PC-3 (cell line): ENCODE data around the gene PRKCE. TPM values are rescaled to one million over a fixed set of nuclear protein-coding genes. Genes with fewer than 3 reads are reported as not detected.
A peak's percentile ranks its signal among the peaks of the same experiment; 100 is the strongest.

ENCODE experiments used
- ATAC-seq: fragments of 200-7000 bp; cut with Tn5 transposase; 2 replicates; pipeline ENCODE4 v1.9.1; 2020; ENCODE audit warnings: mild to moderate bottlenecking, moderate library complexity
- BruUV-seq: library from RNA; stranded (reverse); fragments of 400-500 nt; replicated peaks from 2 replicates; lab custom pipeline; 2021; lab: Mats Ljungman, UMichigan
- CTCF ChIA-PET: fragments of 300-600 bp; sonication (Branson Sonifier 250); formaldehyde crosslinking; loops from one replicate; lab custom pipeline; 2022; ENCODE audit warnings: antibody characterized with exemption; lab: Charles Lee
- POLR2A ChIA-PET: fragments of 300-600 bp; sonication (Branson Sonifier 250); formaldehyde crosslinking; loops from one replicate; lab custom pipeline; 2022; ENCODE audit warnings: antibody characterized with exemption; ENCODE audit not compliant: unreplicated experiment; lab: Charles Lee
- DNase-seq: peaks from one replicate; pipeline ENCODE4 v3.0.0-alpha.2; 2015
- H2AFZ ChIP-seq: fragments of 300-600 bp; sonication (generic); 2 replicates; pipeline ENCODE4 v1.6.0; 2016; ENCODE audit warnings: antibody characterized with exemption, low read length
- H3F3A ChIP-seq: fragments of 300-600 bp; sonication (generic); one replicate; pipeline ENCODE4 v1.6.0; 2017; ENCODE audit warnings: antibody characterized with exemption, low read length, control low read depth, mild to moderate bottlenecking; ENCODE audit not compliant: unreplicated experiment
- H3K27ac ChIP-seq: fragments of 300-600 bp; sonication (generic); 2 replicates; pipeline ENCODE4 v1.5.1; 2016; ENCODE audit warnings: mild to moderate bottlenecking, low read length
- H3K27me3 ChIP-seq: fragments of 300-600 bp; sonication (generic); 2 replicates; pipeline ENCODE4 v1.6.1; 2016; ENCODE audit warnings: low read length, mixed read lengths
- H3K36me3 ChIP-seq: fragments of 300-600 bp; sonication (generic); 2 replicates; pipeline ENCODE4 v1.6.1; 2016; ENCODE audit warnings: low read depth, mixed run types, low read length, mixed read lengths
- H3K4me1 ChIP-seq: fragments of 300-600 bp; sonication (generic); 2 replicates; pipeline ENCODE4 v1.5.1; 2016; ENCODE audit warnings: low read length; ENCODE audit not compliant: insufficient read depth
- H3K4me2 ChIP-seq: fragments of 300-600 bp; sonication (generic); 2 replicates; pipeline ENCODE4 v1.6.0; 2016; ENCODE audit warnings: low read length
- H3K4me3 ChIP-seq: fragments of 300-600 bp; sonication (generic); 2 replicates; pipeline ENCODE4 v1.5.1; 2016; ENCODE audit warnings: mild to moderate bottlenecking, low read length, mixed read lengths
- H3K79me2 ChIP-seq: fragments of 300-600 bp; sonication (generic); 2 replicates; pipeline ENCODE4 v1.6.1; 2017; ENCODE audit warnings: low read length, mixed read lengths
- H3K9ac ChIP-seq: fragments of 300-600 bp; sonication (generic); 2 replicates; pipeline ENCODE4 v1.6.0; 2016; ENCODE audit warnings: mild to moderate bottlenecking, low read length
- H3K9me2 ChIP-seq: fragments of 300-600 bp; sonication (generic); replicated peaks from 2 replicates; pipeline ENCODE4 v1.6.1; 2016; ENCODE audit warnings: mixed run types, low read length, mixed read lengths
- H3K9me3 ChIP-seq: fragments of 300-600 bp; sonication (generic); 2 replicates; pipeline ENCODE4 v1.6.1; 2016; ENCODE audit warnings: low read length, mixed read lengths
- H4K20me1 ChIP-seq: fragments of 300-600 bp; sonication (generic); 2 replicates; pipeline ENCODE4 v1.6.1; 2016; ENCODE audit warnings: low read length, mixed read lengths
- CTCF ChIP-seq: fragments of 300-600 bp; sonication (generic); conservative IDR thresholded peaks from 2 replicates; pipeline ENCODE4 v1.5.1; 2017; ENCODE audit warnings: antibody characterized with exemption, low read depth, mild to moderate bottlenecking, low read length
- EZH2 ChIP-seq: fragments of 300-600 bp; sonication (generic); IDR thresholded peaks from one replicate; pipeline ENCODE4 v1.6.1; 2017; ENCODE audit warnings: antibody characterized with exemption, mild to moderate bottlenecking, low read length; ENCODE audit not compliant: unreplicated experiment
- EZH2phosphoT487 ChIP-seq: fragments of 300-600 bp; sonication (generic); IDR thresholded peaks from 2 replicates; pipeline ENCODE4 v1.6.1; 2018; ENCODE audit warnings: mild to moderate bottlenecking, antibody characterized with exemption, low read length, borderline replicate concordance
- intact Hi-C: fragments of 100-400 bp; cut with micrococcal nuclease; formaldehyde crosslinking; loops from 2 replicates; pipeline ENCODE4 v1.9.0; 2023
- total RNA-seq: library from RNA; depleted of rRNA; stranded (reverse); fragments of >200 nt; gene quantifications from 2 replicates; pipeline ENCODE4 v1.2.3, GENCODE V29; 2014

The PRKCE gene
- total RNA-seq, 1 experiment from 2014 or later = 7.0 TPM

DNA sequence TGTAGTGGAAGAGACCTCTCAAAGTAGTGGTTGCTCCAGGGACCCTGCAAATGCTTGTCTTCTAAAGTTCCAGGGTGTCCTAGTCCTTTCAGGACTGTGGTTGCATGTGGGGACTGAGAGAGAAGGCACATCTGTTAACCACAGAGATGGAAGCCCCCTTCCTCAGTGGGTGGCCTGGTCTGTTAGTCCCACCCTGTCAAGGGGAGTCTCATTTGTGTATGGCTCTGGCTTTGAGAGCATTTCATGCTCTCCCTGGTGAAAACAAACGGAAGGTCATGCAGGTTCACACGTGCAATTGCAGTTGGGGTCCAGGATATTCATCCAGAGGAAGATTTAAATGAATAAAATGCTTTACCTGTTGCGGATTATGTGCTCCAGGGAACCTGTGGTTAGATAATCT, 219.6 kb downstream of the PRKCE start:
- Histone ChIP-seq H3K27me3 (no peaks in the 10 kb centered on the region), H3K4me3 (no peak overlapping the region), H3K27ac (no peak overlapping the region), H3K9ac (no peak overlapping the region), H4K20me1 (no peaks in the 10 kb centered on the region), H3K9me2 (no peaks in the 10 kb centered on the region), H3K79me2 (no peaks in the 10 kb centered on the region), H3K4me1 (no peaks in the 10 kb centered on the region), H3F3A (no peaks in the 10 kb centered on the region), H3K36me3 (no peaks in the 10 kb centered on the region), H3K4me2 (no peak overlapping the region), H3K9me3 (no peaks in the 10 kb centered on the region), H2AFZ (no peak overlapping the region)
- DNase-seq (no peak), ATAC-seq (no peak)
- TF ChIP-seq CTCF (no peak), EZH2 (no peak), EZH2phosphoT487 (no peak)
- no TSS peak for BruUV-seq
- ChIA-PET POLR2A (no interaction called here), CTCF (no interaction called here)
- intact Hi-C loops = no loop called here

DNA sequence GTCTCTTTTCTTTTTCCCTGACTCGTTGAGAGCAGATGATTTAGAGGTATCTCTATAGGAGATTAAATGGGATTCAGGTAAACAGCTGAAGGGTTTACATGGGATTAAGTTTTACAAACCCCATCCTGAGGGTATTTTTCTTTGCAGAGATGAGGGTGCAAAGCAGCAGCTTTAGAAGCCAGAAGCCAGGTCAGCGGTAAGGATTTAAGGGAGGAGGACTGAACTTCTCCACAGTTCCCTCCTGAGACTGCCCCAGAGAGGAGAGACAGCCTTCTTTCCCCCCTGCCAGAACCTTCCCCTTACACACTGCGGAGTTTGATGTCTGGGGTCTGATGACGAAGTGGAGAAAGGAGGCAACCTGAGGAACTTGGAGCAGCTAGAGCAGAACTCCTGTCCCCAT, 220.1 kb downstream of the PRKCE start:
- Histone ChIP-seq H3K36me3 (peaks cover 2% of the 10 kb centered on the region; the same call in 1 of the 2 replicates), H3K9me3 (peaks cover 2% of the 10 kb centered on the region; the same call in 1 of the 2 replicates), H3K9me2 (no peaks in the 10 kb centered on the region), H2AFZ (no peak overlapping the region), H3K4me3 (no peak overlapping the region), H3K9ac (no peak overlapping the region), H3K4me2 (no peak overlapping the region), H3K79me2 (no peaks in the 10 kb centered on the region), H3K27ac (no peak overlapping the region), H3F3A (no peaks in the 10 kb centered on the region), H3K4me1 (no peaks in the 10 kb centered on the region), H3K27me3 (no peaks in the 10 kb centered on the region), H4K20me1 (no peaks in the 10 kb centered on the region)
- ATAC-seq = no peak
- TF ChIP-seq EZH2 (no peak), CTCF (no peak)
- ChIA-PET CTCF (interaction anchor here (0.6 kb wide), 1 partner anchor 53 kb away, joined by 3 read pairs; no protein-coding TSS in a partner anchor), POLR2A (no interaction called here)
- BruUV-seq = no TSS peak
- no peak for DNase-seq
- intact Hi-C loops = no loop called here

- Histone ChIP-seq H3K4me3 (no peak overlapping the region), H3K4me2 (no peak overlapping the region), H2AFZ (no peak overlapping the region), H3K9me2 (no peaks in the 10 kb centered on the region), H3K9me3 (peaks cover 4% of the 10 kb centered on the region; the same call in 1 of the 2 replicates), H4K20me1 (no peaks in the 10 kb centered on the region), H3K79me2 (no peaks in the 10 kb centered on the region), H3K9ac (no peak overlapping the region), H3F3A (no peaks in the 10 kb centered on the region), H3K27me3 (no peaks in the 10 kb centered on the region), H3K27ac (no peak overlapping the region), H3K4me1 (no peaks in the 10 kb centered on the region), H3K36me3 (peaks cover 4% of the 10 kb centered on the region; the same call in 1 of the 2 replicates)
- DNase-seq (peak; percentile 7), ATAC-seq (no peak)
- intact Hi-C loops = no loop called here
- no TSS peak for BruUV-seq
- ChIA-PET POLR2A (no interaction called here), CTCF (no interaction called here)
- TF ChIP-seq EZH2phosphoT487 (no peak), CTCF (no peak), EZH2 (no peak)
Observed at GRCh38 chr2:45872211-45872610, 220.7 kb downstream of the PRKCE start.
